Fibroblast of skin of scalp (primary cell): ENCODE results near the gene HOXD8.

Source experiments
- DNase-seq: peaks from one replicate; pipeline ENCODE4 v3.0.0-alpha.2; 2013

HOXD8 gene

DNA sequence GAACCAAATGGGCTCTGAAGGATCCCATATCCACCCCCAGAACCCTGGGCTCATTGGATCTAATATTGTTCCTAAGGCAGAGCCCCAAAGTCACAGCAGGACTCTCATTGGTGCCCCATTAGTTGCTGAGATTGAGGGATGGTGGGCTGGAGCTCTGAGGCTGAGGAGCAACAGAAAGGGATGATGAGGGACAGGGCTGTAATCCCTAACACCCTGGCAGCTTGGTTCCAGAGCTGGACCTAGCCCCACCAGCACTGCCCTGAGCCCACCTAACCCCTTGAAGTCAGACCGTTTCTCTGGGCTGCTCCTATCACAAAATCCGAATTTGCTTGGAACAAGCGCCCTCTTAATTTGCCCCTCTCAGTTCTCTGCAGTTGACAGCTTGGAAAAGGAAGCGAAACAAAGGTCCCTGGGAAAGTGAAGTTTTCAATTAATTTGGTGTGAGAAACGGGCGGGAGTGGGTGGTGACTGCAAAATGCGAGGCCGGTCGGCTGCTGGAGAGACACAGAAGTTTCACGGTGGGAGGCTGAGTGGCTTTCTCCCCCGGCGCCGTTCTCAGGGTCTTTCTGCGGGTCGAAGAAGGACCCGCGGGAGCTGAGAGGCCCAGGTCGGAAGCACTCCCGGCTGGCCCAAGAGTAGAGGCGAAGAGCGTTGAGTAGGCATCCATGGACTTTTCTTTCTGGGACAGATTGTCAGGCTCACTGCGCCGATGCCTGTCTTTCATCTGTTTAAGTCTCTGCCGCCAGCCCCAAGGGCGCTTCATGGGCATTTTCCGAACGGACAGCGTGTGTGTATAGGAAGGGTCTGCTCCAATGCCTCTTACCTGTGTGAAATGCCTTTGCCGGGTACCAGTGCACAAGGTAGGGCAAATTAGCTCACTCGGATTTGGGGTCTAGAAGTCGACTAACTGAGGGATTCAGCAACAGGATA lies 37.9 kb upstream of the HOXD8 start:
- no peak for DNase-seq

DNA sequence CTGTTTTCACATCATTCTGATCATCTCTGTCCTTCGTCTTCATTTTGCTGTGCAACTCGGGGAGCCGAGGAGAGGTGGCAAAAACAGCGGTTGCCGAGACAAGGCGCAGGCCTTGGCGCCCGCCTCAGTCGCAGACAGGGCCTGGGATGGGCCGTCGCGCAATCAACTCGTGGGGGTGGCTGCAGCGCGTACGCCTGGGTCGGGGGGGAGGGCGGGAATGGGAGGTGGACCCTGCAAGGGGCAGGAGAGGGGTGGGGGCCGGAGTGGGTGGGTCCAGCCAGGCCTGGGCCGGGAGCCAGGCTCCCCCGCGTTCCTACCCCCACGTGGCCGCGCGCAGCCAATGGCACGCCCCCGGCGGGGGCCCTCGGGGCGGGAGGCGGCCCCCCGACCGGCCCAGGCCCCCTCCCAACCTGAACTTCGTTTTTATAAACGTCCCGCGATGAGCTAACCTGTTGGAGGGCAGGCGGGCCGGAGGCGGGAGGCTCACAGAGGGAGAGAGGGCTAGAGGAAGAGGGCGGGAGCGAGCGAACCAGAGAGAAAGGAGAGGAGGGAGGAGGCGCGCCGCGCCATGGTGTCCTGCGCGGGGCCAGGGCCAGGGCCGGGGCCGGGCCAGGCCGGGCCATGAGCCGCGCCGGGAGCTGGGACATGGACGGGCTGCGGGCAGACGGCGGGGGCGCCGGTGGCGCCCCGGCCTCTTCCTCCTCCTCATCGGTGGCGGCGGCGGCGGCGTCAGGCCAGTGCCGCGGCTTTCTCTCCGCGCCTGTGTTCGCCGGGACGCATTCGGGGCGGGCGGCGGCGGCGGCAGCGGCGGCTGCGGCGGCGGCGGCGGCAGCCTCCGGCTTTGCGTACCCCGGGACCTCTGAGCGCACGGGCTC lies 37.0 kb upstream of the HOXD8 start, which contains the start of gene HOXD13:
TSS of gene HOXD13 (plus strand) at position 452 of the 875 bp plus-strand sequence. CDS start at position 622, 170 bp downstream.
- DNase-seq = no peak

DNA sequence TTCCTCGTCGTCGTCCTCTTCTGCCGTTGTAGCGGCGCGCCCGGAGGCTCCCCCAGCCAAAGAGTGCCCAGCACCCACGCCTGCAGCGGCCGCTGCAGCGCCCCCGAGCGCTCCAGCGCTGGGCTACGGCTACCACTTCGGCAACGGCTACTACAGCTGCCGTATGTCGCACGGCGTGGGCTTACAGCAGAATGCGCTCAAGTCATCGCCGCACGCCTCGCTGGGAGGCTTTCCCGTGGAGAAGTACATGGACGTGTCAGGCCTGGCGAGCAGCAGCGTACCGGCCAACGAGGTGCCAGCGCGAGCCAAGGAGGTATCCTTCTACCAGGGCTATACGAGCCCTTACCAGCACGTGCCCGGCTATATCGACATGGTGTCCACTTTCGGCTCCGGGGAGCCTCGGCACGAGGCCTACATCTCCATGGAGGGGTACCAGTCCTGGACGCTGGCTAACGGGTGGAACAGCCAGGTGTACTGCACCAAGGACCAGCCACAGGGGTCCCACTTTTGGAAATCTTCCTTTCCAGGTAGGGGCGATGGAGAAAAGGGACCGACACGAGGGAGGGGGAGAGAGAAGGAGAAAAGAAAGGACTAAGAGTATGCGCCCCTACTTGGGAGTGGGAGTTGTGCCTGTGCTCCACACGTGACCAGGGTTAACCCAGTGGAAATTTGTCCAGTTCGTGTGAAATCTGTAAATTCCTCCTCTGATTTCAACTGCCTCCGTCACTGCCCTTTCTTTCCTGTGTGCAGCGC lies 36.2 kb upstream of the HOXD8 start:
- DNase-seq = no peak

DNA sequence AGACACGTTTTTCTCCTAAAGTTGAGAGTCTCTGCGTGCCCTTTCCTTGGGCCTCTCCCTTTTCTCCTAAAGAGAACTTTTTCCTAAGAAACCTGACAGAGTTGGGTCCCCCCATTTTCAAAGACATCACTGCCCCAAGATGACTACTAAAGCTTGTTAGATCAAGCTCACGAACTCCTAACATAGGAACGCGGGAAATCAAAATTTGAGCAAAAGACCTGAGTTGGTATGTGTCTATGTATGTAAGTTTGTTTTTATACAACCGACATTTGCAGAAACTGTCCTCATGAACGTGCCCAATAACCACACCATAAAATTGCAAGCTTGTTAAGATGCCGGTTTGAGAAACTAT lies 35.6 kb upstream of the HOXD8 start:
- DNase-seq = no peak

DNA sequence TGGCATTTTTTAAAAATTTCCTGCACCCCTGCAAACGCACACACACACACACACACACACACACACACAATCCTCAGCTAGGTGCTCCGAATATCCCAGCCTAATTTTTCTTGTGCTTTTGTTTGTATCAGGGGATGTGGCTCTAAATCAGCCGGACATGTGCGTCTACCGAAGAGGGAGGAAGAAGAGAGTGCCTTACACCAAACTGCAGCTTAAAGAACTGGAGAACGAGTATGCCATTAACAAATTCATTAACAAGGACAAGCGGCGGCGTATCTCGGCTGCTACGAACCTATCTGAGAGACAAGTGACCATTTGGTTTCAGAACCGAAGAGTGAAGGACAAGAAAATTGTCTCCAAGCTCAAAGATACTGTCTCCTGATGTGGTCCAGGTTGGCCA lies 35.2 kb upstream of the HOXD8 start:
- no peak for DNase-seq

DNA sequence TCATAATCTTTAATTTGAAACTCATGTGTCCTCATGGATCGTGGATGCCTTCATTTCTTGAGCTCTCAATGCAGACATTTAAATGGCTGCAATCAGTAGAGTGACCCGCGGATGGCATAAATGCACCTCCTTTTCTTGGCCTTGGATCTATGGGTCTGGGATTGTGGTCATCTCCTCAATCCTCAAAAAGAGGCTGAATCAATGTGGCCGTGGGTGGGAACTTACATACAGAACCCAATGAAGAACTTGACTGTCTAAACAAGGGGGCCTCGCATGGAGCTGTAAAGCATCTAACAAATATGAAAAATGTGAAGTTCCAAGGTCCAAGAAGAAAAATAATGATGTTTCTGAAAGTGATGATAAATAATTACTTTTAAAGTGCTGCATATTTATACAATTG lies 34.1 kb upstream of the HOXD8 start:
- no peak for DNase-seq

DNA sequence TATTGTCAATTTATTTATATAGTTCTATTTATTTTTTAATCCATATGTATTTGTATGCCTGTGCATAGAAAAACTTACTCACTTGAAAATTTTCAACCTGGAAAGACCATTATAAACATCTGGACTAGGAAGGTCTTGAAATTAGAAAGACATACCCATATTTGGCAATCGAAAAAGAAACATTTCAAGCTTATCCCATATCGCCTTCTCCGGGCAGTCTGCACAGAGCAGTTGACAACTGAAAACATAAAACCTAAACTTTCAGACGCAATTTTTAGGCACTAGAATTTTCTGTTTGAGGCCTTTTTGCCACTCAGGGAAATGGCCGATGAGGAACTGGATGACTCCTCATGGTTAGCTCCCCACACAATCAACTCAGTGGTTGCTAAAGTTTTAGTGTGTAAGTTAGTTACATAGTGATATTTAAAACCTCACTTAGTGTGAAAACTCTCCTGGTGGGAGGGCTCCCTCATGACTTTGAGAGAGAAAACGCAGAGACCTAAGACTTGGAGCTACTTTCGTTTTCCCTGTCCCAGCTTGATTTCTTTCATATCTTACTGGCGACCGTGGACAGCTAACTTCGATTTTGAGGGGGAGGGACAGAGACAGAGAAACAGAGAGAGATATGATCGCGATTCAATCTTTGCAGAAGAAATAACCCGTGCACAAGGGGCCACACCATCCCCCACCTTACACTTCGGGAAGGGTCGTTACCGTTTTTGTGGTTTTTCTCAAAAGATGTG lies 33.1 kb upstream of the HOXD8 start:
- no peak for DNase-seq

DNA sequence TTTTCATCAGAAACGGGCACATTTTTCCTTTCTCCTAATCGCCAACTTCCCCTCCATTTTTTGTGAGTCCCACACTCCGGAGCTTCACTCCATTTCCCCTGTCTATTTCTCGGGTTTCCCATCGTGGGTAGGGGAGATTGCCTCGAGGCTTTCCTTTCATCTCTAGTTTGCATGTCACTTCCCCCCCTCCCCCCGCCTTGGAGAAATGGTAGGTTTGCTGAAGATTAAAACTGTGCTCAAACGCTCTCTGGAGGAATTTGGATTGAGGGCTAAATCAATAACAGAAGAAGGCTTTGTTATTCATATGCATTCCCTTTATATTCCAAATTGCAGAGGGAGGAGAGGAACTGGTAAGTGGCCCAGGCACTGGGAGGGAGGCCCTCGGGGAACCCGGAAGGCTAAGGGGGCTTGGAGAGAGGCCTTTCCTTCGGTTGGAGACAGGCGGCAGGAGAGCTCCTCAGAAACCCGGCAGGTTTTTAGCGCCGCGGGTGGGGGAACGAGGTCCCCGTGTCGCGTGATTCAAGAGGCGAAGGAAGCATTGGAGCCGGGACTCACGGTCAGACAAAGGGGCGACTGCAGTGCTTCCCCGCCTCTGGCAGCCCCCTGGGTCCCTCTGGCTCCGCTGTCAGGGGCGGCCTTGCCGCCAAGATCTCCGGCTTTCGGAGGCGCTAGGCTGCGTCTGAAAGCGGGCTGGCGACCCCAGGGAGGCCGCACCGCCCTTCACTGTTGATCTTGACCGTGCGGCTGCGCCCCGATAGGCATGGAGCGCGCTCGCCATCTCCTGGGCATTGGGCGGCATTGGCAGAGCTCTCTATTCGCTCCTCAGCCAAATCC lies 32.3 kb upstream of the HOXD8 start:
- DNase-seq = peak; percentile 70

DNA sequence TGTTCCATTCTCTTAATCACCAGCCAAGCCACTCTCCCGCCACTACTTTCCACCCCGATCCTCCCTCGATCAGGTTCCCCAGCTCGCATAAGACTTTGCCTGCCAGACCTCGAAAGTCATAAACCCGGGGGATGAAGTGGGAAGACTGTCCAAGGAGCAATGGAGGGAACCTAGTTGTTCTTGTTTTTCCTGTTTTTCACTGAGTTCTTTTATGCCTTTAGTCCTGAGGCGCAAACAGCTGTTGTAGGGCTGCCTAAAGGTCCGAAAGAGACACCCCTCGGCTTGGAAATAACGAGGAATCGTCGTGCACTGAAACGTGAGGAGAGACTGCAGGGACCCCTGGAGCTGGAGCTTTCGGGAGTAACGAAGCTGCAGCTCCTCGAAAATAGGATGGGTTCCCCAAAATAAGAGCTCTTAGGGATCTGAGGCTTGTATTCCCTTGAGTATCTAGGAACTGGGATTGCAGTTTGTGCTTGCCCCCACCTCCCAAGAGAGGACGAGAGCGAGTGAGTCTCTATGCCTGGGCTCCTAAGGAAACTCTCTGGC lies 31.6 kb upstream of the HOXD8 start:
- DNase-seq = no peak

DNA sequence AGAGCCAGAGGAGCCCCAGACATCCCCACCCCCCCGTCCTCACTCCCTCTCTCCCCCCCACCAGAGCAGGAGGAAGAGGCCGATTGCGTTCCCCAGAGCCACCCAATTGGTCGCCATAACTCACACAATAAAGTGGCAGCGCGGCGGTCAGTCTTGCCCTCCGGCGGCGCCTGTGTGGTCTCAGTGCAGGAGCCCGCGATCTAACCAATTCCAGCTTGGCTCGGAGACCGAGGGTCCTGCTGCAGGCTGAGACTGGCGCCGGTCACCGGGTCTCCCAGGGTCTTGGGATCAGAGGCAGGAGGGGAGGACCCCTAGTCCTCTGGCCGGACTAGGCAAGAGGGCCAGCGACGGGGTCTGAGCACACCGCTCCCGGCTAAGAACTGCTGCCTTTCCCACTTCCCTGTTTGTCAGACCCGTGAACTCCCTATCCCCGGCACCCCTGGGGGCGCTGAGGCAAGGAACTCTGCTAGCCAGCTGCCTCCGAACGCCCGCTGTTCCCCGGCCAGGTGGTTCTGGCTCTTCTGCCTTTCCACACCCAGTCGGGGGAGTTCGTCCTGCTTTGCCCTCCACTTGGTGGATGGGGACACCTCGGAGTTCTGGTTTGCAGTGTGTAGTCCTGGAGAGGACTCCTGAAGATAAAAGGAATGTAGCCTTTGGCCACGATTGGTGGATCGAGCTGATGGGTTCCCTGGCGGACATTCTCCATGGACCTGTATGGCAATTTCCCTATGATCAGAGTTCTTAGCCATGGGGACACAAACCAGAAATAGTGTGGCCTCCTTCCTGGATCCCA lies 30.9 kb upstream of the HOXD8 start:
- DNase-seq = no peak

DNA sequence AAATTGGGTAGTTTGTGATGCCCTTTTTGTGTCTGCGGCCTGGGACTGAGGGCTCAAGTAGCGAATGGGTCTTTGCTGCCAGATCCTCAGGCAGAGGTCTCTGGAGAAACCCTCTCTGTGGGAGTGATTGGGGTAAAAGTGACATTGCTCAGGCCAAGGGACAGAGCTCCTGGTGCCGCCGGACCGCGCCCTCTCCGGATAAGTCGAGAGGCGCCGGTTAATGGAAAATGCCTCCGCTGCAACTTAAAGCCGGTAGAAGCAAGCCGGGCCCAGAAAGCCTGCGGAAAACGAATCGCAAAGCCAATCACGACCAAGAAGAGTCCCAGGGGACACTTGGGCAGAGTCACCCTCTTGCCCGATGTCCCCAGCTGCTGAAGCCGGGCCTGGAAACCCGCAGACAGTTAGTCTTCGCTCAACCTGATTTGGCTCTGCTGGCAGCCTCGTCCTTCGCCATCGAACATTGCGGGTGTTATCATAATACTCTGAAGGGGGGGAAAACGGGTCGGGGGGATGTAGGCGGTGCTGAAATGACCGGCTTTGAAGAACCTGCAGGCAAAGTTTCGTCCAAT lies 30.3 kb upstream of the HOXD8 start:
- no peak for DNase-seq

DNA sequence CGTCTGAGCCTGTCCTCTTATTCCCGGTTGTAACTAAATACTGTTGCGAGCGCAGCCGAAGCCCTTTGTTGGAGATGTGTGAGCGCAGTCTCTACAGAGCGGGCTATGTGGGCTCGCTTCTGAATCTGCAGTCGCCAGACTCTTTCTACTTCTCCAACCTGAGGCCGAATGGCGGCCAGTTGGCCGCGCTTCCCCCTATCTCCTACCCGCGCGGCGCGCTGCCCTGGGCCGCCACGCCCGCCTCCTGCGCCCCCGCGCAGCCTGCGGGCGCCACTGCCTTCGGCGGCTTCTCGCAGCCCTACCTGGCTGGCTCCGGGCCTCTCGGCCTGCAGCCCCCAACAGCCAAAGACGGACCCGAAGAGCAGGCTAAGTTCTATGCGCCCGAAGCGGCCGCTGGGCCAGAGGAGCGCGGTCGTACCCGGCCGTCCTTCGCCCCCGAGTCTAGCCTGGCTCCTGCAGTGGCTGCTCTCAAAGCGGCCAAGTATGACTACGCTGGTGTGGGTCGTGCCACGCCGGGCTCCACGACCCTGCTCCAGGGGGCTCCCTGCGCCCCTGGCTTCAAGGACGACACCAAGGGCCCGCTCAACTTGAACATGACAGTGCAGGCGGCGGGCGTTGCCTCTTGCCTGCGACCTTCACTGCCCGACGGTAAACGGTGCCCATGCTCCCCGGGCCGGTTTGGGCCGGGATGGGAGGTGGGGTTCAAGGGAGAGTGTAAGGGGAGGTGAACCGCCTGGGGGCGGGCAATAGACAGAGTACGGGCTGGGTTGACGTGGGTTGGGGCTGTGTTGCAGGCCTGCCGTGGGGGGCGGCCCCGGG lies 29.6 kb upstream of the HOXD8 start, which contains the start of gene HOXD12:
TSS of gene HOXD12 (plus strand) at position 68 of the 819 bp plus-strand sequence. CDS start at position 75, 7 bp downstream.
- DNase-seq = no peak

DNA sequence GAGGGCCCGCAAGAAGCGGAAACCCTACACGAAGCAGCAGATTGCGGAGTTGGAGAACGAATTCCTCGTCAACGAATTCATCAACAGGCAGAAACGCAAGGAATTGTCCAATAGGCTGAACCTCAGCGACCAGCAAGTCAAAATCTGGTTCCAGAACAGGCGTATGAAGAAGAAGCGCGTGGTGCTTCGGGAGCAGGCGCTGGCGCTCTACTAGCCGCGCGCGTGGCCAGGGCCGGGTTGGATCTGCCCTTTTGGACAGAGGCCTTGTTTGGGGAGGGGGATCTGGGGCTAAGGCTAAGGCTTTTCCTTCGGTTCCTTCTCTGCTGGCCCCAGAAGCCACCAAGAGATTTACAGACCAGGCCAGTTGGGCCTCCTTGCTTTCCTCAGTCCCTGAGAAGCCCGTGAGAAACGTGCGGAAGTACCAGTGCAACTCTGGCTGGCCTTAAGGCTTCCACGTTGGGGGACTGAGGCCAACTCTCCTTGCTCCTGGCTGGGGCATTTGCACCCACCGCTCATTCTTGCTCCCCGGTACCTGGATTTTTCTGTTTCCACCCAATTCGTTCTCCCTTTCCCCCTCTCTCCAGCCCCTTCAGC lies 28.9 kb upstream of the HOXD8 start:
- no peak for DNase-seq

DNA sequence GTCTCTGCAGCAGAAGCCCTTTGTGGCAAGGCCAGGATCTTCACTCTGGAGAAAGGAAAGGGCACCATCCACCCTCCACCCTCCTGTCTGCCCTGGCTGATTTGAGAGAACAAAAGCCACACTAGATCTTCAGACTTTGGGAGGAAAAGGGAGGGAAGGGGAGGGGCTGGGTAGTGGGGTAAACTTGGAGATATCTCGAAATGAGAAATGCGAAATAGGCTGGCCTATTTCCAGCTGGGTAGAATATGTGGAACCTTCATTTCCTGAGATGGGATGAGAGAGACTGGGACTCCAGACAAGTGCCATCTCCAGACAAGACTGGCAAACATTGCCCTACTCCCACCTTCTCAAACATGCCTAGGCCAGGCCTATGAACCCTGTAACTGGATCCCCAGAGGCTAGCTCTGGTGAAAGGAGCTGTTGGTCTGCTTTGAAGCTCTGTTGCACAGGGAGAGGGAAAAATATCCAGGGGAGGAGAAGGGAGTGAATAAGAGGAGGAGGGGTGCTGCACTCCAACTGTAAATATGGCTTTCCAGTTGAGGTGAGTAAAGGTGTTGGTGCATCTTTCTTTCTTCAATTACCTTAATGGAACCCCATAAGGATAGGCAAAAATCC lies 28.2 kb upstream of the HOXD8 start:
- no peak for DNase-seq

DNA sequence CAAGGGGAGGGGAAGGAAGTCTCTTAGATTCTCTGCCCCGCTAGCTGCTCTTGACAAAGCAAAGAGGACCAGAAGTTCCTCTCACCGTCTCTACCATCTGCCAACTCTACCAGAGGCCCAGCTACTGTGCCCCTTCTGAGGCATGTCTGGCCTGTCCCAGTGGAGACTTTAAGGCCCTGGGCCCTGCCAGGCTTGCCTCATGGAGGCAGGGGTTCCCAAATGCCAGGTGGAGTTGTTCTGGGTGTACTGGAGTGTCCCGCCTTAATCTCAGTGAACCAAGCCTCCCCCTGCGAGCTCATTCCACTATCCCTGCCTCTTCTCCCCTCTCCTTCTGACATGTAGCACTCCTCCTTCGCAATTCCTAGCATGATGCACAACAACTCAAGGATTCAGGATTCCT lies 27.7 kb upstream of the HOXD8 start:
- DNase-seq = no peak

DNA sequence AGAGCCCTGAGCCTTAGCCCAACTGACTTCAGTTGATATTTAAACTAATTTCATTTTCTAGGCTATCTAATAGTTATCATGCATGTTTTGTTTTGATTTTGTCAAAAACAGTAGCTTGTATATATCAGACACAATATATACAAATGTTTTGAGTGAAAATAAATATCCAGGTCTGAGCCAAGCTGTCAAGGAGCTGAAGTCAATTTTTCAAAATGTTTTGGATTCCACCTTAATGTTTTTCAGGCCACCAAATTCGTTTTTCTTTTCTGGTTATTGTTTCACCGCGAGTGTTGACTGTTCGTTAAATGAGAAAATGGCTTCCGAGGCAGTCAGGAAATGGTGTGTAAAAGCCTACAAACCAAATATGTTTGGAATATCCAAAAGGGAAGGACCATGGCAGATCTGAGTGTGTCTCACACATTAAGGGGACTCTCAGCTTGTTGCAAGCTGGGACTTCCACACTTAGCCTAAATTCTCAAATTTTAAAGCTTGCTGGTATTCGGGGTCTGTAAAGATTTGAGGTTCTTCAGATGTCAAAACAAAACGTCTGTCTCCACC lies 27.1 kb upstream of the HOXD8 start:
- DNase-seq = no peak

DNA sequence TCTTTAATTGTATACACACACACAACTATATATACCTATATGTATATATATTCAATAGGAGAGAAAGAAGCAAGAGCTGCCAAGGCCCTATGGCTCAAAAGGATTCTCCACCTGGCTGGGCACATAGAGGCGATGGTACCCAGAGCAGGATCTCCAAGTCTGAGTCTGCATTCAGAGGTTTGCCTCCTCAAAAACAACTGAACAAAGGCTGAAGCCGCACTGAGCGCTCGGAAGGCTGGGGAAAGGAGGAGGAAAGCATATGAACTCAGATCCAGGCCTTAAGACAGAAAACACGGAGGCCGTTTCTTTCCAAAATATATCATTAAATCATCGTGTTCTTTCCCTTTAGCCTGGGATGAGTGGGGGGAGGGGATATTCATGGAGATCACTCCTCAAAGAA lies 26.3 kb upstream of the HOXD8 start:
- no peak for DNase-seq
